NCI-H2107 treated with DMSO at 0.1 percent for 48 hours (cell line): Measurements from ENCODE around the gene FOXA3.
"Not testable (repeated sequence)": the region's sequence is repeated elsewhere in the genome, so short reads cannot be mapped to it uniquely, and the experiment has no call there.

ENCODE experiments used
- DNase-seq: peaks from one replicate; lab custom pipeline; 2025; ENCODE audit not compliant: unreplicated experiment; lab: John Stamatoyannopoulos, UW

The FOXA3 gene

DNA sequence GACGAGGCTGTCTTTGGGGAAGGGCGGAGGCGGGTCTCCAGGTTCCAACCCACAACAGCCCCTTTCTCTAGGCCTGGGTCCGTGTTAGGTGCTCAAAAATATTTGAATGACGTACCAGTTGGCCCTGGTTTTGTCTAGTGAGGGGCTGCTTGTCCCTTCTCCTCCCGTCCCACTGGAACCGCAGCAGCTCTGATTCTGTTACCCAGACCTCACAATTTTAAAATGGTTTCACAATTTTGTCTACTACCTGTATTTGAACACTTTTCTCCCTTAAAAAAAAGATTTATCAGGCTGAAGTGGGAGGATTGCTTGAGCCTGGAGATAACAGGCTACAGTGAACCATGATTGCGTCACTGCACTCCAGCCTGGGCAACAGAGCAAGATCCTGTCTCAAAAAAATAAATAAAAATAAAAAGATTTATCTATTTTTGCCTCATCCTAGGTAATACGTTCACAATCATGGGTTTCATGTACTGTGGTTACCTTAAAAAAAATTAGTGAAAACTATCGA lies 23.1 kb downstream of the FOXA3 start:
- DNase-seq, result no peak

DNA sequence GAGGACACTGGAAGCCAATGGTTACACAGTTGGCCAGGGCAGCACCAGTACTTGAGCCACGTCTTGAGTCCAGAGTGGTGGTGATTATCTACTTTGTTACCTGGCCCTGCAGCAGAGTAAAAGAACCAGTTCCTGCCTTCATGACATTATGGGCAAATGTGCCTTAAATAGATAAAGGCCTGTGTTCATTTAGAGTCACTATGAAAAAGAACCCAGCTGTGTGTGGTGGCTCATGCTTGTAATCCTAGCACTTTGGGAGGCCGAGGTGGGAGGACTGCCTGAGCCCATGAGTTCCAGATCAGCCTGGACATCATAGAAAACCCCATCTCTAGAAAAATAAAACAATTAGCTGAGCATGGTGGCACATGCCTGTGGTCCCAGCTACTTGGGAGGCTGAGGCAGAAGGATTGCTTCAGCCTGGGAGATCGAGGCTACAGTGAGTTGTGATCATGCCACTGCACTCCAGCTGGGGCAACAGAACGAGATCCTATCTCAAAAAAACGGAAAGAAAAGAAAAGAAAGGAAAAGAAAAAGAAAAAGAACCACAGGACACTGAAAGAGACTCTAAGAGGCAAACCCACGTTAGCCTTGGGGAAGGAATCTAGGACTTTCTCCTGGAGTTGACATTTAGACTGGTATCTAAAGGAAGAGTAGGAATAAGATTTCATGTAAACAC lies 25.2 kb downstream of the FOXA3 start:
- no peak for DNase-seq

DNA sequence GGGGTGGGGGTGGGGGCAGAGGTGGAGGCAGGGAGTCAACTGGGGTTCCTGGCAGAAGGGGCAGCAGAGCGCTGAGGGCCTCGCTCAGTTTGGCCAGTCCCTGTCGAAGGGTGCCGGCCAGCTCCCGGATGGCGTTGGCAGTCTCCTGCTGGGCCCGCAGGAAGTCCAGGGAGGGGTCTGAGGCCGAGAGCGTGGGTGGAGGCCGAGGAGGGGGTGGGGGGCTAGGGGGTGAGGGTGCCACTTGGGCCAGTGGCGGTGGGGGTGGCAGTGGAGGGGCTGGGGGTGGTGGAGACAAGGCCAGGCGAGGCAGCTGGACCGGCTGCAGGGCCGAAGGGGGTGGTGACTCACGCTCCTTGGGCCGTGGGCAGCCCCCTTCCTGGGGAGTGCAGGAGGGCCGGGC lies 26.8 kb downstream of the FOXA3 start:
- DNase-seq, result no peak

DNA sequence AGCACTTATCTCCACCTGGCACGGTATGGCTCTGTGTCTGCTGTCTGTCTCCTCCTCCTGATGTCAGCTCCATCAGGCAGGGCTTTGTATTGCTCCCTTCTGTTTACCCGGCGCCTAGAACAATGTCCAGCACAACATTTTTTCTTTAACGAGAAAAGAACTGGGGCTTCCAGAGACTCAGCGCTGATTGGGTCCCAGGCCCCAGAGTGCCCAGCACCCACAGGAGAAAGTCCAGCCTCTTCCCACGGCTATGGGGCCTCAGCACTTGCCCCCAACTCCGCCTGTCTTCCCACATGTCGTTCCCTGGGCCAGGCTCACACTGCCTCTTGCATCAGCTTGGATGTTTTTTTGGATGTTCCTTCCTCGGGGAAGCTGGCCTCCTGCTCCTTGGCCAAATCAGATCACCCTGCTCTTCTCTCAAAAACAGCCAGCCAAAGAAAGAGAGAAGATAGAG lies 31.4 kb downstream of the FOXA3 start:
- DNase-seq, result no peak

DNA sequence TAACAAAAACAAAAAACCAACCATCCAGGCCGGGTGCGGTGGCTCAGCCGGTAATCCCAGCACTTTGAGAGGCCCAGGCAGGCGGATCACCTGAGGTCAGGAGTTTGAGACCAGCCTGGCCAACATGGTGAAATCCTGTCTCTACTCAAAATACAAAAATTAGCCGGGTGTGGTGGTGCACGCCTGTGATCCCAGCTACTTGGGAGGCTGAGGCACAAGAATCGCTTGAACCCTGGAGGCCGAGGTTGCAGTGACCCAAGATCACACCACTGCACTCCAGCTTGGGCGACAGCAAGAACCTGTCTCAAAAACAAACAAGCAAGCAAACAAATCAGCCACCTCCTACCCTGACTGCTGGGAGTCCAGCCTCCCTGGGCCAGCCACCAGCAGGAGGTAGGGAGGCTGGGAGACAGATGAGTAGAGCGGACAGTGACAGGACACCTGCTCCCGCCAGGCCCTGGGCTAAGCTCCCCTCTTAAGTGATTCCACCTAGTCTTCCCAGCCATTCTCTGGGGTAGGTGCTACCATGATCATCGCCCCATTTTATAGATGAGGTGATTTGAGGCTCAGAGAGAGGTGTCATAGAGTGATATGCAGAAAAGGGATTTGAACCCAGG lies 32.0 kb downstream of the FOXA3 start:
- DNase-seq, result not testable (repeated sequence)

DNA sequence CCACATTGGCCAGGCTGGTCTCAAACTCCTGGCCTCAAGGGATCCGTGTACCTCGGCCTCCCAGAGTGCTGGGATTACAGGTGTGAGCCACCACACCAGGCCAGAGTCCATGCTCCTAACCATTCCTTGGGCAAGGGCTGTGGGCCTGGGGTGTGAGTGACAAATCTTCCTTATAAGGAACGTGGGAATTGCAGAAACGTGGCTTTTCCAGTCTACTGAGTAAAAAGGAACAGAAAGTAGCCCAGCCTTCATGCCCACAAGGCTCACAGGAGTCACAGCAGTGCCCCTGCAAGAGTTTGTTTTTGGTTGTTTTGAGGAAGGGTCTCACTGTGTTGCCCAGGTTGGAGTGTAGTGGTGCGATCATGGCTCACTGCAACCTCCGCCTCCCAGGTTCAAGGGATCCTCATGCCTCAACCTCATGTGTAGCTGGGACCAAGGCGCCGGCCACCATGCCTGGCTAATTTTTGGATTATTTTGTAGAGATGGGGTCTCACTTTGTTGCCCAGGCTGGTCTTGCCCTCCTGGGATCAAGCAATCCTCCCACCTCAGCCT lies 33.2 kb downstream of the FOXA3 start:
- DNase-seq, result no peak

DNA sequence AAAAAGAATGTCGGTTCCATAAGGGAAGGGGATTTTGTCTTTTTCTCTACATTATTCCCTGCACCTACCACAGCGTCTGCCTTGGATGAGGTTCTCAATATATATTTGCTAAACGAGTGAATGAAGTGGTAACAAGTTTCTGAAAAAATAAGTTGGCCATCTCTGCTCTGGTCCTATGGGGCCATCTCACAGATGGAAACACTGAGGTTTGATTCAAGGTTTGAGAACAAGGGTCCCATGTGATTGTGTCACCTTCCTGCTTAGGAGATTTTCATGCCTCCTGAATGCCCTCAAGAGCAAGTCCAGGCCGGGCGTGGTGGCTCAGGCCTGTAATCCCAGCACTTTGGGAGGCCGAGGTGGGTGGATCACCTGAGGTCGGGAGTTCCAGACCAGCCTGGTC lies 35.1 kb downstream of the FOXA3 start:
- no peak for DNase-seq

DNA sequence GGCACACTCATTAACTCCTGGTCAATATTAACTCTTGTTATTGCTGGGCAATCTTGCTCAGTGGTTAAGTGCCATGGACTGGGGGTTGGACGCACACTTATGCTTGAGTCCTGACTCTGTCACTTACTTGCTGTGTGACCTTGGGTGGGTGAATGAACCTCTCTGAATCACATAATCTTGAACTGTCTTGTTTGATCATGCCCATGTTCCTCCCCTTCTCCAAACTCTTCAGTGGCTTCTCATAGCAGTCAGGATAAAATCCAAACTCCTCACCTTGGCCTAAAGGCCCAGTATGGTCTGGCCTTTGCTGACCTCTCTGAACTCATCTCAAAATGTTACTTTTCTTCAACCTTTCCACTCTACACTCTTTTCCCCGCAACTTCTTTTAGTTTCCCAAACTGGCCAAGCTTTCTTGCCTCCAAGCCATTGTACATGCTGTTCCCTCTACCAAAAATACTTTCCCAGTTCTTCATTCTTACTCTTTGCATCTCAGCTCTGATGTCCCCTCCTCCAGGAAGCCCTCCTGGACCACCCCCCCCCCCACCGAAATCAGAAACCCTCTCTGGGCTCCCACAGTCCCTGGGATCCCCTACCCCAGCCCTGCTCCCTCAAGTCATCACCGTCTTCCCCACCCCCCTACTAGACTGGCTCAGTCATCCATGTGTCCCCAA lies 35.9 kb downstream of the FOXA3 start:
- no peak for DNase-seq

DNA sequence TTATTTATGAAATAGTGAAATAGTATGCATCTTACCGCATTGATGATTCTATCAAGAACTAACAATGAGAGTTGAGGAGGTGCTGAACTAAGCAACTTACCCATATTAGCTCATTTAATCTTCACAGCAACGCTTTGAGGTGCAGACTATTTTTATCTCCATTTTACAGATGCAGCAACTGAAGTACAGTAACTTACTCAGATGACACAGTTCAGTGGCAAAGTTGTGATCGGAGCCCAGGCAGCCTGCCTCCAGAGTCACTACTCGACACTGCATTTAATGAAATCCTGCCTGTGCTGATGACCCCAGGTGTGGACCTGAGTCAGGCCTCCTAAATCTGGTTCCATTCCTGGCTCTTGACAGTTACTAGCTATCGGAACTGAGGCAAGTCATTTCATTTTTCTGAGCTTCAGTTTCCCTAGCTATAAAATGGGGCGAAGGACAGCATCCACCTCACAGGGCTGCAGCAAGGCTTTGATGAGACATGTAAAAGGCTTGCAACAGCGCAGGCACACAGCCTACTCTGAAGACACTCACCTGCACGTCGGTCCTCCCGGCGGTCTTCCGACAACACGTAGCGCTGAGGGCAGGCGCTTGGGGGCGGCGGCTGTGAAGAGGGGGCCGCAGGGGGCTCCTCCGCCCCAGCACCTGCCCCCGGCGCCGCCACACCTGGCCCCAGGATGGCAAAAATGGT lies 36.8 kb downstream of the FOXA3 start:
- no peak for DNase-seq

DNA sequence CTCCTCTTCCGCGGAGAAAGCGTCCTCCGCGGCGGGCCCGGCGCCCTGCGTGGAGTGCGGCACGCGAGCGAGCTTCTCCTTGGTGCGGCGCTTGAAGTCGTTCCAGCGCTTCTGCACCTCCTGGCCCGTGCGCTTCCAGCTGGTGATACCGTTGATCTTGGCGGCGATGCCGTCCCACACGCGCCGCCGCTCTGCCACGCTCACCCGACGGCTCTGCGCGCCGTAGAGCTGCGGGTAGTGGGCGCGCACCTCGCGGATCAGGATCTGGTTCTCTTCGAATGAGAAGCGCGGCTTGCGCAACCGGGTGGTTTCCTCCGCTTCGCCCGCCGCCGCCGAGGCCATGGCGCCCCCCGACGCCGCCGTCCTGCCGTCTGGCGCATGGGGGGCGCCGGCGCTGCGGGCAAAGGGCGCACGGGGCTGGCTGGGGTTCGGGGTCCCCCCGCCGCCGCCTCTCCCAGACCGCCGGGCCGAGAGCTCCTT lies 37.3 kb downstream of the FOXA3 start:
- DNase-seq, result no peak

DNA sequence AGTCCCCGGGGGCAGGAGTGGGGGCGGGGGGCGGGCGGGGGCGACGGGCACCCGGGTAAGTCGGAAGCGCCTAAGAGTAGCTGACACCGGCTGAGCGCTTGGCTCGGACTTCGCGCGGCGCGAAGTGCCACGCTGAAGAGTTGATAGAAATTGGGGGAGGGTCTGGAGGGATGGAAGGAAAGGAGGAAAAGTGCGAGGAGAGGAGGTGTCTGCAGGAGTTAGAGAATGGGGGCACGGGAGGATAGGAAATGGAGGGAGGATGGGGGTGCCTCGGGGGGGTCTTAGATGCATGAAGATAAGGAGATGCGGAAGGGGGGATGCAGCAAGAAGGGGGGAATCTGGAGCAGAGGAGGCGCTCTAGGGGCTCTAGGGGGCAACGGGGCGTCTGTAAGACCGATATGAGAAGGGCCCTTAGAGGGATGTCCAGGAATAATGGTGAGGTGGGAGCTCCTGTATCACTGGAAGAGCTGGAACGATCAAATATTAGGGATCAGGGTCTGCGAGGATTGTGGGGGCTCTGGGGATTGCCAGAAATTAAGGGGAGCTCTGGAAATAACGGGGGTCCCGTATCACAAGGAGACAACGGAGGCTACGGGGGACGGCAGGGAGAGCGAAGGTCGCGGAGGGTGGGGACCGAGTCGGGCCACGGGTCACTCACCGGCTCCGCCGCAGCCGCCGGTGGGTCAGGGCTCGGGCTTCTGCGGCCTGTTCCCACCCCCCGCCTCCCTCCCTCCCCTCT lies 38.0 kb downstream of the FOXA3 start, which contains the start of gene MYPOP:
Gene MYPOP, minus strand, starts transcription at position 702 of the 739 bp plus-strand sequence. CDS start 840 bp downstream, outside the sequence.
- DNase-seq, result no peak

DNA sequence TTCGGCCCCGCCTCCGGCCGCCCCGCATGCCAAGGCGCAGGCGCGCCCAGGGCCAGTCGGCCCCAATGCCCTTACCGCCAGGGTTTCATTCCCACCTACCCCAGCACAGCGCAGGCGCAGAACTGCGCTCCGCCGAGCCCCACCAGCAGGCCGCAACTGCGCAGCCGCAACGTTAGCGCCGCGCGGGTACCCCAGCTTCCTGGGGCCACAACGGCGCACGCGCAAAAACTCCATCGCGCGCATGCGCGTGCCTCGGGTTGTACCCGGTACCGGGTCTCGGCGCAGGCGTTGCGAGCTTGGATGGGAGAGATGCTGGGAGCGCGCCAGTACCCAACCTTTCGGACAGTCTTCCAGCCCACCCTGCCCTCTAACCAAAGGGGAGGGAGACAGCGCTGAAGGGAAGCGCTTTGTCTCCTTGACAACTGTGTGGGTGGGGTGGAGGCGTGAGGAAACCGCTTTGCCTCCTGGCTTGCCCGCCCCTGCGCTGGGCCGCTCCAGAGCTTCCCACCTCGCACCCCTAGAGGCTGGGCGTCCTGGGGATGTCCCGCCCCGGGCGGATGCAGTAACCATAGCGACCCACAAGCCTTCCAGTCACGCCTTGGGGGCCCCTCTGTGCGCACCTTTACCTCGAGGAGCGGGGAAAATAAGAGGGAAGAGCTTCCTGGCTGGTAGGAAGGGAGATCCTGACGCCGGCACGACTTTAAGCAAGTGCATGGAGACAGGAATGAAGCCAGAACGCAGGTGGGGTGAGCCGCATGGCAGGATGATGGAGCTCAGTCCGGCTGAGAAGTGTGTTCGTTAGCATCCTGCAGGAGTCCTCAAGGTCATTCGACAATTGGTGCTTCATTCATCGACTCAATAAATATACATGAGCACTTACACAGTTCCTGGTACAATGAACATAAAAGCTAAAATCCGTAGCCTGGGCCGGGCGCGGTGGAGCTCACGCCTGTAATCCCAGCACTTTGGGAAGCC lies 38.8 kb downstream of the FOXA3 start:
- DNase-seq, result peak; percentile 90

DNA sequence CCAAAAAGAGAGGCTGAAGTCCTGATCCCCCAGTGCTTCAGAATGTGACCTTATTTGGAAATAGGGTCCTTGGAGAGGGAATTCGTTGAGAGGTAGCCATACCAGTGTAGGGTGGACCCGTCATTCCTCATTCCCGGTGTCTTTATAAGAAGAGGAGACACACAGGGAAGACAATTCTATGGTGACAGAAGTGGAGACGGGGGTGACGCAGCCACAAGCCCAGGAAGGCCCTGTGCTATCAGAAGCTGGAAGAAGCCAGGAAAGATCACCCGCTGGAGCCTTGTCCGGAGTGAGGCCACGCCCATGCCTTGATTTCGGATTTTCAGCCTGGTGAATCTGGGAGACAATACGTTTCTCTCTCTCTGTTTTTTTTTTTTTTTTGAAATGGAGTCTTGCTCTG lies 40.9 kb downstream of the FOXA3 start:
- DNase-seq, result no peak

DNA sequence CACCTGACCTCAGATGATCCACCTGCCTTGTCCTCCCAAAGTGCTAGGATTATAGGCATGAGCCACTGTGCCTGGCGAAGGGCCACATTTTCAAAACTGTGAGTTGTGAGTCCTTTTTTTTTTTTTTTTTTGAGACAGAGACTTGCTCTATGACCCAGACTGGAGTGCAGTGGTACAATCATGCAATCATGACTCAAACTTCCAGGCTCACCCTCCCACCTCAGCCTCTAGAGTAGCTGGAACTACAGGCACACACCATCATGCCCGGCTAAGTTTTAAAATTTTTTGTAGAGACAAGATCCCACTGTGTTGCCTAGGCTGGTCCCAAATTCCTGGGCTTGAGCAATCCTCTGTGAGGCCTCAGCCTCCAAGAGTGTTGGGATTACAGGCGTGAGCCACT lies 42.1 kb downstream of the FOXA3 start:
- no peak for DNase-seq

DNA sequence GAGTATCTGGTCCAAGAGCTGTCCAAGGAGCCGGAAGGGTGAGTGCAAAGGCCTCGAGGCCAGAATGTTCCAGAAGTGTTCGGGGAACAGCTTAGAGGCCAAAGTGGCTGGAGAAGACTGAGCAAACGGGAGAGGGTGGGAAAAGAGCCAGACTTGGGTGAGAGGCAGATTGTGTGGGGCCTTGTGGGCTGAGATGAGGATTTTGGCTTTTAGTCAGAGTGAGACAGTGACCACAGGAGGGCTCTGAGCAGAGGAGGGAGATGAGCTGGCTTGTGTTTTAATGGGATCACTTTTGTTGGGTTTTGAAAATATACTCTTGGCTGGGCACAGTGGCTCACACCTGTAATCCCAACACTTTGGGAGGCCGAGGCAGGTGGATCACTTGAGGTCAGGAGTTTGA lies 44.8 kb downstream of the FOXA3 start:
- no peak for DNase-seq

DNA sequence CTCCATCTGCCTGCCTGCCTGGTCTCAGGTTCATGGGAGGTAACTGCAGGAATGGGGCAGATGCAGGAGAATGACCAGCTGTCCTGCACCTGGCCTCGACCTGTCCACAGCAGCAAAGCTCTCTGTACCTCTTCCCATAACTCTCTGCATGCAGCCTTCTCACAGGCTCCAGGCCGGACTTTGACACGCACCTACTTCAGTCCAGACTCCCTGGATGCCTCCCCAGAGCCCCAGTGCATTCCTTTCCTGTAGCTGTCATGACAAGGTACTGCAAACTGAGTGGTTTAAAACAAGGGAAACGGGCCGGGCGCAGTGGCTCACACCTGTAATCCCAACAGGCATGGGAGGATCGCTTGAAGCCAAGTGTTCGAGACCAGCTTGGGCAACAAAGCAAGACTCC lies 47.2 kb downstream of the FOXA3 start:
- no peak for DNase-seq

DNA sequence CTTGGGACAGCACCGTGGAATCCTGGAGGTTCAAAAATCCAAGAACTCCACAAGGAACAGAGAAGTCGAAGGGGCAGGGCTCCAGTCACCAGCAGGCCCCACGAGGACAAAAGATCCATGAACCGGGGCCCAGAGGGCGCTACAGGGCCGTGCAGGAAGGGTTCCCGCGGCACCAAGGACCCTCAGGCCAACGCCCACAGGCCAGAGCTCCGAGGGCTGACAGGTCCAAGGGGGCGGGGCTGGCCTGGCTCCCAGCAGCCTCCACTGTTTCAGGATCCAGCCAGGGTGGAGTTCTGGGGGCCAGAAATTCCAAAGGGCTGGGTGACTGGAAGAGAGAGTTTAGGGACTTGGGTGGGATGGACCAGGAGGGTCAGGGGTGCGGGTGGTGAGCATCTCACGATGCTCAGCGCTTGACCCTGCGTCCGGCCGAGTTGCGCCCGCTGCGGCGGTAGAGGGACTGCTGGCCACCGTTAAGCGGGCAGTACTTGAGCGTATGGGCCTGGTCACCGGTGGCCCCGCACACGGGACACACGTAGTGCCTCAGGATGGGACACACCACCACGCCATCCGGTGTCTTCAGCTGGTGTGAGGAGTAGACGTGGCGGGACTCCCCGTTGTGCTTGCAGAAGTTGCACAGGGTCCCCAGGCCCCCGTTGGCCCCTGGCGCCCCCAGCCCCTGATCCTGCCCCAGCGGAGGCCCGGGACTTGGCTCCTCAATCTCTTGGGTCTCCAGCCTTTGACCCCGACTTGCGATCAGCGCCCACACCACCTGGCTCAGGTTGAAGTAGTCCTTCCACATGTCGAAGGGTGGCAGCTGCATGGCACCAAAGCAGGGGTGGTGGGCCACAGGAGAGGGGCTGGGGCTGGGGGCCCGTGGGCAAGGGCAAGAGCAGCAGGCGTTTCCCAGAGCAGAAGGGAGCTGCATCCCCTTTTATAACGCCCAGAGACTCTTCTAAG lies 50.0 kb downstream of the FOXA3 start, which contains the start of gene NANOS2:
Gene NANOS2, minus strand, starts transcription at position 905 of the 957 bp plus-strand sequence. Its CDS starts 85 bp downstream, at position 820.
- DNase-seq, result no peak
